MCF 10A (cell line): ENCODE measurements around the gene C15orf61. TPM values are rescaled to one million over a fixed set of nuclear protein-coding genes. Genes with fewer than 3 reads are reported as not detected.

Experiments used
- BruUV-seq: library from RNA; stranded (reverse); fragments of 400-500 nt; replicated peaks from 2 replicates; lab custom pipeline; 2021; lab: Mats Ljungman, UMichigan
- CTCF ChIA-PET: fragments of 300-600 bp; sonication (Branson Sonifier 250); formaldehyde crosslinking; extraction: SDS; loops from one replicate; lab custom pipeline; 2021; ENCODE audit warnings: antibody characterized with exemption, inconsistent platforms; lab: Yijun Ruan, JAX
- POLR2A ChIA-PET: fragments of 300-600, 350-650 bp; sonication (Branson Sonifier 250); formaldehyde crosslinking; extraction: SDS; loops from one replicate; lab custom pipeline; 2020; ENCODE audit warnings: antibody characterized with exemption, inconsistent platforms; lab: Yijun Ruan, JAX
- DNase-seq: peaks from one replicate; pipeline ENCODE4 v3.0.0-alpha.2; 2018; ENCODE audit not compliant: unreplicated experiment
- H3K27ac Mint-ChIP-seq: one replicate; pipeline ENCODE4 v1.8.0; 2022; ENCODE audit warnings: mild to moderate bottlenecking, low read depth, mixed read lengths; ENCODE audit not compliant: unreplicated experiment
- H3K27me3 Mint-ChIP-seq: one replicate; pipeline ENCODE4 v1.8.0; 2022; ENCODE audit warnings: mixed read lengths; ENCODE audit not compliant: insufficient read depth, unreplicated experiment
- H3K36me3 Mint-ChIP-seq: one replicate; pipeline ENCODE4 v1.8.0; 2022; ENCODE audit warnings: mild to moderate bottlenecking, moderate library complexity, mixed read lengths; ENCODE audit not compliant: insufficient read depth, unreplicated experiment
- H3K4me1 Mint-ChIP-seq: one replicate; pipeline ENCODE4 v1.8.0; 2022; ENCODE audit warnings: mixed read lengths; ENCODE audit not compliant: insufficient read depth, unreplicated experiment
- H3K4me3 Mint-ChIP-seq: one replicate; pipeline ENCODE4 v1.8.0; 2022; ENCODE audit warnings: mild to moderate bottlenecking, moderate library complexity, mixed read lengths; ENCODE audit not compliant: unreplicated experiment
- H3K9me3 Mint-ChIP-seq: one replicate; pipeline ENCODE4 v1.8.0; 2022; ENCODE audit warnings: mixed read lengths; ENCODE audit not compliant: unreplicated experiment
- CTCF ChIP-seq: fragments of 200-600 bp; IDR thresholded peaks from one replicate; pipeline ENCODE4 v1.8.0; 2022; ENCODE audit warnings: antibody characterized with exemption, mild to moderate bottlenecking; ENCODE audit not compliant: unreplicated experiment
- intact Hi-C: fragments of 100-400 bp; cut with micrococcal nuclease; formaldehyde crosslinking; loops from 2 replicates; pipeline ENCODE4 v1.14.1; 2022
- total RNA-seq: library from RNA; stranded (reverse); gene quantifications from 2 replicates; pipeline ENCODE4 v1.2.3, GENCODE V29; 2022

C15orf61 gene
- total RNA-seq, 1 experiment from 2014 or later = 10.5 TPM

- no peak for TF ChIP-seq CTCF
- DNase-seq = no peak
- H3K27me3 Mint-ChIP-seq = no peaks in the 10 kb centered on the region
- ChIA-PET CTCF (no interaction called here), POLR2A (no interaction called here)
- H3K4me3 Mint-ChIP-seq = no peak overlapping the region
- peaks cover 7% of the 10 kb centered on the region for H3K9me3 Mint-ChIP-seq
- no peak overlapping the region for H3K27ac Mint-ChIP-seq
- no TSS peak for BruUV-seq
- H3K36me3 Mint-ChIP-seq = peaks cover 13% of the 10 kb centered on the region
- intact Hi-C loops = no loop called here
- H3K4me1 Mint-ChIP-seq = no peaks in the 10 kb centered on the region
Measured at GRCh38 chr15:67563092-67563491, 42.2 kb downstream of the C15orf61 start.

- no peak overlapping the region for H3K4me3 Mint-ChIP-seq
- intact Hi-C loops = no loop called here
- H3K27ac Mint-ChIP-seq = no peak overlapping the region
- DNase-seq = no peak
- H3K27me3 Mint-ChIP-seq = no peaks in the 10 kb centered on the region
- H3K4me1 Mint-ChIP-seq = no peaks in the 10 kb centered on the region
- POLR2A ChIA-PET = no interaction called here
- BruUV-seq = no TSS peak
- no peaks in the 10 kb centered on the region for H3K9me3 Mint-ChIP-seq
- CTCF ChIA-PET = no interaction called here
- peaks cover 9% of the 10 kb centered on the region for H3K36me3 Mint-ChIP-seq
- no peak for TF ChIP-seq CTCF
Measured at GRCh38 chr15:67564021-67564967, 43.4 kb downstream of the C15orf61 start.

- no peaks in the 10 kb centered on the region for H3K4me1 Mint-ChIP-seq
- CTCF ChIA-PET = no interaction called here
- H3K36me3 Mint-ChIP-seq = peaks cover 9% of the 10 kb centered on the region
- no peaks in the 10 kb centered on the region for H3K9me3 Mint-ChIP-seq
- POLR2A ChIA-PET = no interaction called here
- H3K27ac Mint-ChIP-seq = no peak overlapping the region
- no peak for DNase-seq
- H3K4me3 Mint-ChIP-seq = no peak overlapping the region
- TF ChIP-seq CTCF = no peak
- intact Hi-C loops = no loop called here
- no TSS peak for BruUV-seq
- H3K27me3 Mint-ChIP-seq = no peaks in the 10 kb centered on the region
Measured at GRCh38 chr15:67564968-67565345, 44.0 kb downstream of the C15orf61 start.

- no peak for TF ChIP-seq CTCF
- Mint-ChIP-seq H3K4me3 (no peak overlapping the region), H3K27me3 (no peaks in the 10 kb centered on the region), H3K36me3 (peaks cover 14% of the 10 kb centered on the region), H3K4me1 (peaks cover 6% of the 10 kb centered on the region), H3K9me3 (no peaks in the 10 kb centered on the region), H3K27ac (no peak overlapping the region)
- intact Hi-C loops = no loop called here
- BruUV-seq = no TSS peak
- POLR2A ChIA-PET = interaction anchor here (0.6 kb wide), 1 partner anchor 112 kb away, joined by 5 read pairs; no protein-coding TSS in a partner anchor
- CTCF ChIA-PET = interaction anchor here (0.5 to 0.8 kb wide), 2 partner anchors 147 to 462 kb away, joined by 3 to 4 read pairs; no protein-coding TSS in a partner anchor
- no peak for DNase-seq
Measured at GRCh38 chr15:67569668-67570067, 48.7 kb downstream of the C15orf61 start.
